Loucy (cell line): ENCODE results near the gene PDGFC.

Experiments used
- CTCF ChIP-seq: fragments of 200-600 bp; sonication (generic); conservative IDR thresholded peaks from 2 replicates; pipeline ENCODE4 v1.5.1; 2014; ENCODE audit warnings: mild to moderate bottlenecking, antibody characterized with exemption, low read length
- EZH2phosphoT487 ChIP-seq: fragments of 200-600 bp; IDR thresholded peaks from 2 replicates; pipeline ENCODE4 v1.6.1; 2018; ENCODE audit warnings: antibody characterized with exemption, mild to moderate bottlenecking, moderate library complexity, borderline replicate concordance

- no peak for TF ChIP-seq CTCF
- TF ChIP-seq EZH2phosphoT487 = no peak
These were observed 147.0 kb downstream of the PDGFC start for GRCh38 chr4:156824451-156825060.
